T-helper 1 cell treated with Interleukin-12 subunit alpha and Interleukin-12 subunit beta and Interleukin-4 antibody, amounts not matched to agents 30 ng/mL and 1 ng/mL, for 36 hours (primary cell): Measurements from ENCODE around the gene ARSH. TPM values are rescaled to one million over a fixed set of nuclear protein-coding genes. Genes with fewer than 3 reads are reported as not detected.
"Not testable (repeated sequence)": the region's sequence is repeated elsewhere in the genome, so short reads cannot be mapped to it uniquely, and the experiment has no call there.

Experiments used
- intact Hi-C: fragments of 100-400 bp; cut with micrococcal nuclease; formaldehyde crosslinking; loops from one replicate; pipeline ENCODE4 v1.15.1; 2024
- total RNA-seq: library from RNA; stranded (reverse); gene quantifications from 2 replicates; pipeline ENCODE4 v1.2.3, GENCODE V29; 2022

Gene ARSH
- total RNA-seq, 1 donor from 2014 or later = not detected

- intact Hi-C loops = loop anchor here (5.0 kb wide), 1 partner anchor 450 kb away; no protein-coding TSS in a partner anchor
These were observed 30.9 kb downstream of the ARSH start for GRCh38 chrX:3037218-3037617.

DNA sequence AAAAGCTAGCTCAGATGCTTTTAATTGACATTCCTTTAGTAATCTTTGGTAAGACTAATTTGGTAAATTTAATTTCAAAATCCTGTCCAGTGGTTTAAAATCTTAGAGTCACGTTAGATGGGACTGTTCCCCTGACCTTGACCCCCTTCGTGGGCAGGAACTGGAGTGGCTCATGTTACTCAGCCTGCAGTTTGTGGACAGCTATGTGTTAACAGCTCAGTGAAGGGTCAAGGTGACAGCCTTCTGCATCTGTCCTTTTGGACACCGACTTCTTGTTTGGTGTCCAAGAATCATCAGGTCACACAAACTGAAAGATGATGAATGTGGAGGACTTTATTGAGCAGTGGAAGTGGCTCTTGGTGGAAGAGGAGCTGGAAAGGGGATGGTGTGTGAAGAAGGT is 37.9 kb downstream of the ARSH start:
- intact Hi-C loops = no loop called here

GRCh38 chrX:3044671-3045070 is 38.3 kb downstream of the ARSH start:
- intact Hi-C loops = no loop called here

GRCh38 chrX:3046253-3047240 is 40.2 kb downstream of the ARSH start:
- intact Hi-C loops = no loop called here

GRCh38 chrX:3050523-3051175 is 44.3 kb downstream of the ARSH start:
- intact Hi-C loops = not testable (repeated sequence)

DNA sequence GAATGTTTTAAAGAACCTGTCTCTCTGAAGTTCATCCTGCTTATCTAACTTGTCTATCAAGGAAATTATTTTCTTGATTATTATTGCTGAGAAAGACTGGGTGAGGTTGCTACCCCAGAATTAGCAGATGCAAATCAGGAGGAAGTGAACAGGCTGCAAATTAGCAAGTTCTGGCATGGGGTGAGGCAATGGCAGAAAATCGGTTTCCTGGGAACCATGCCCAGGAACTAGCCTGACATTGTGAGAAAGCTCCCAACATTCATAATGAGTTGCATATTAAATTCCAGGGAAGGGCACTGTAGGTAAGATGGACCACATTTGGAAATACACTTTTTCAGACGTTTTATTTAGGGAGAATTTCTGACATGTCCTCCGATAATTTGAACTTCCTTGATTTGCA is 46.5 kb downstream of the ARSH start:
- intact Hi-C loops = no loop called here

GRCh38 chrX:3066555-3066954 is 60.2 kb downstream of the ARSH start:
- intact Hi-C loops = no loop called here

DNA sequence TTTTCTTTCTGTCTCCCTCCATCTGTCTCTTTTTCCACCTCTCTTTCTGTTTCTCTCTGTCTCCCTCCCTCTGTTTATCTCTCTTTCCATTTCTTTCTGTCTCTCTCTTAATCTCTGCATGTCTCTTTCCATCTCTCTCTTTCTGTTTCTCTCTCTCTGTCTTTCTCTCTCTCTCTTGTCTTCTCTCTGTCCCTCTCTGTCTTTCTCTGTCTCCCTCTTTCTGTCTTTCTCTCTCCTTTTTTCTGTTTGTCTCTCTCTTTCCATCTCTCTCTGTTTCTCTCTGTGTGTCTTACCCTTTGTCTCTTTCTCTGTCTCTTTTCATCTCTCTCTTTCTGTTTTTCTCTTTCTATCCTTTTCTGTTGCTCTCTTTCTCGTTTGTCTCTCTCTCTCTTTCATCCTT is 69.6 kb downstream of the ARSH start:
- intact Hi-C loops = no loop called here

DNA sequence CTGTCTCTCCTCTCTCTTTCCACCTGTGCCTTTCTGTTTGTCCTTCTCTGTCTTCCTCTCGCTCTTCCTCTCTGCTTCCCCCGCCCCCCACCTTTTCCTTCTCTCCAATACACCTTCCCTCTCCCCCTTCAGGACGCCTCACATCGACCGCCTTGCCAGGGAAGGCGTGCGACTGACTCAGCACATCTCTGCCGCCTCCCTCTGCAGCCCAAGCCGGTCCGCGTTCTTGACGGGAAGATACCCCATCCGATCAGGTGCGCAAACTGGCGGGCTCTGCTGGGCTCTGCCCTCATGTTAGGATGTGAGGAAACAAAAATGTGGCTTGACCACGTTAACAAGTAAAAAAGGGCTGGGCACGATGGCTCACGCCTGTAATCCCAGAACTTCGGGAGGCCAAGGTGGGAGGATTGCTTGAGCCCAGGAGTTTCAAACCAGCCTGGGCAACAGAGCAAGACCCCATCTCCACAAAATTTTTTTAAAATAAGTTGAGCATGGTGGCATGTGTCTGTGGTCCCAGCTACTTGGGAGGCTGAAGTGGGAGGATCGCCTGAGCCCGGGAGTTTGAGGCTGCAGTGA is 70.2 kb downstream of the ARSH start:
- intact Hi-C loops = no loop called here

Other genes starting within 250 kb of the ARSH start
- not detected in 2 replicates for gene GYG2, start 177.6 kb upstream of the ARSH start, total RNA-seq
- 1.9 and 4.1 TPM in 2 replicates for gene ARSD, start 77.2 kb upstream of the ARSH start, total RNA-seq
- not detected in 2 replicates for gene ARSF, start 34.9 kb downstream of the ARSH start, total RNA-seq